HG03103 (cell line): ENCODE data around the gene ANO2.
"Not testable (repeated sequence)": the region's sequence is repeated elsewhere in the genome, so short reads cannot be mapped to it uniquely, and the experiment has no call there.

ENCODE experiments used
- ATAC-seq: cut with Tn5 transposase; IDR thresholded peaks from one replicate; pipeline ENCODE4 v1.9.1; 2021; ENCODE audit warnings: low read depth; ENCODE audit not compliant: unreplicated experiment

Gene ANO2

DNA sequence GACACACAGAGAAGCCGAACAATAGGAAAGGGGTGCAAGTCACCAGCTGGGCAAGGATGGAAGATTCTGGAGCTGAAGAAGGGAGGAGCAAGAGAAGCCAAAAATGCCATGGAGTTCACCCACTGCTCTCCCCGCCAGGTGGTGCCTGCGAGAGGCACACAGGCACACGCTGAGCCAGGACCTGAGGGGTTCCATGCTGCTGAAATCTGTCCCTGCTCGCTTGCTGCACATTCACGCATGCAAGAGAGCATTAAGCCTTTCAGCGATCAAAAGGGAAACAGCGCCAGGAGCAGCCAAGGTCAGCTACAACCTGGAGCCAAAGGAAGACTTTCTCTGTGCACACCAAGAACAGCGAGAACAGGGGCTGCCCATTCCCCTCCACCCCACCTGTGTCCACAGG is 104.1 kb downstream of the ANO2 start:
- no peak for ATAC-seq

DNA sequence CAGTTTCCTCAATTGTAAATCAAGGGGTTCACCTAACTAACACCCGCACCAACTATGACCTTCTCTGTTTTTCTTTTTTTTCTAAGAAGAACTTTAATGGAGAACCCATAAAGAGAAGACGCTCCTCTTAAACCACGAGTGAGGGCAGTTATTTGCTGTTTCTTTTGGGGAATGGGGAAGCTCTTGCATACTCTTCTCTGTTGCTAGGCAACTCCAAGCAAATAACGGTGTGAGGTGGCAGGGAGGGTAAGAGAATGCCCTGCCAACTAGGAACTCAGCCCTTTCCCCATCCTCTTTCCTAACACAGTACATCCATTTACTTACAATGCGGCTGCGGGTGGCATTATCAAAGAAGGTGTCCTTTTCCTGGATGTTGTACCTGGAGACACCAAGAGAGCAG is 114.9 kb downstream of the ANO2 start:
- no peak for ATAC-seq

DNA sequence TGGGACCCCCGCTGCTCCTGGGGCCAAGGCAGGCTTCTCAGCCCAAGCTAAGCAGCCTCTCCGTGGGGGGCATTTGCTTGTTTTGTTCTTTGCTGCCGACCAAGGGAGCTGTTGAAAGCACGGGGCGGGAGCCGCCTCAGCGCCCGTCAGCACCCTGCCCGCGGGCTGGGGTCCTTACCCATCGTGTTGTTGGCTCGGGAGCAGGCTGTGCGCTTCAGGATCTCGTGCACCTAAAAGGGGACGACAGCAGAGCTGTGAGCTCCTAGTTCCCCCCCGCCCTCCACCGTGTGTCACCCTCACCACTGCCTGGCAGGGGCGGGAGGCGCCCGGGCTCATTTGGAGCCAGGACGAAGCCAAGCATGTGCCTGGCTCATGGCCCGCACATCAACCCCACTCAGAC is 117.5 kb downstream of the ANO2 start:
- no peak for ATAC-seq

DNA sequence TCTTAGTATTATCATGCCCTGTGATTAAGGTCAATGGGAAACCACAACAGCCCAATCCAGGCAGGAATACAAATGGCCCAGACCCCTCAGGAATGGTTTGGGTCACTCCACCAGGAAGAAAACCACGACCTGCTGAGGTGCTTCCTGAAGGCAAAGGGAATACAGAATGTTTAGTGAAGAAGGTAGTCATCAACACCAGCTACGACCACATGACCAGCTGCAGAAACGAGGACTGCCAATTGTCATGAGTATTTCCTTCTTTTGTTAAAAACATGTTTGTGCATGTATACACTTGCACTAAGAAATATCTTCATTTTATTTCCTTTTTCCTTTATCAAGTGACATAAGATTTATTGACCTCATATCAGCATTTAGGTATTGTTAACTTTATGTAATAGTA is 119.3 kb downstream of the ANO2 start:
- ATAC-seq = not testable (repeated sequence)

DNA sequence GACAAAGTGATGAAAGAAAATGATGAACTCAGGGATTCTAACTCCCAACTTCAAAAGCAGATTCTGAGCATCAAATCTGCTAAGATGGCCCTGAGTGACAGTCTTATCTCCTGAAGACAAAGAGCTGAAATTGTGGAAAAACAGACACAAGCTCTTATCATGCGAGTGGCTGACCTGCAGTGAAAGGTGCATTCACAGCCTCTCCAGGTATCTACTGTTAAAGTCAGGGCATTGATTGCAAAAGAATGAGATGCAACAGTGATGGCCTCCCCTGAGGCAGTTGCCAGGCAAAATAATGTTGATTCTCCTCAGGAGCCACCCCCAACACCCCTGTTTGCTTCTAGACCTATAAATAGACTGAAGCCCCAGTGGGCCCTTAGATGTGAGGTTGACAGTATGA is 126.2 kb downstream of the ANO2 start:
- ATAC-seq = not testable (repeated sequence)

DNA sequence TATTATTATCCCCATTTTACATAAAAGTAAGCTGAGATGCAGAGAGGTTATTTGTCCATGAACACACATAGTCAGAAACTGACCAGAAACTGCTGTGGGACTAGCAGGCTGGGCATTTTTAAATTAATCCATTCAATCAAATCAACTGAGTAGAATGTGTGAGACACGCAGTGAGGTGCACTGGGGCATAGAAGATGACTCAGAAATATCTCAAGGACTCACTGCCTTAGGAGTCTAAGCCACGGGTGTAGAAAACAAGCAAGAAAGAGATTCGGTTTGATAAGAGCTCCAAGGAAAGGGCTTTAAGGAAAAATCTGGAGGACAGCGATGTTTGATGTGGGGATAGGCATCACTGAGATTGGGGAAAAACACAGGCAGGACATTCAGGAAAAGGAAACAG is 127.8 kb downstream of the ANO2 start:
- ATAC-seq = no peak

DNA sequence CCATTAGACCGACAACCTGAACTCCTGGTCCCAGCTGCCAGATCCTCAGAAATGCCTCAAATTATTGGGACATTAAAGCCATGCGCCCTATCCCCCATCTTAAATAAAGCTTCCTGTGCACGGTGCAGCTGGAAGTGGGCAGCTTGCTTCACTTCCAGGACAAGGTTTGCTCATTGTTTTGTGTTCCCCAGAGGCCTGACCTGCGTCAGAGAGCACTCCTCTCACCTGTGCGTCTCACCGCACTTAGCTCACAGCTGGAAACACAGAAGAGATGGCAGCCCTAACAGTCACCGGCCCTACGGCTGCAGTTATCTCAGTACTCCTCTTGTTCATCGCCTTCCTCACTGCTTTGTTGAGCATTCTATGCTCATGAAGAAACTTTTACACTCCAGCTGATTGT is 135.5 kb downstream of the ANO2 start:
- no peak for ATAC-seq

DNA sequence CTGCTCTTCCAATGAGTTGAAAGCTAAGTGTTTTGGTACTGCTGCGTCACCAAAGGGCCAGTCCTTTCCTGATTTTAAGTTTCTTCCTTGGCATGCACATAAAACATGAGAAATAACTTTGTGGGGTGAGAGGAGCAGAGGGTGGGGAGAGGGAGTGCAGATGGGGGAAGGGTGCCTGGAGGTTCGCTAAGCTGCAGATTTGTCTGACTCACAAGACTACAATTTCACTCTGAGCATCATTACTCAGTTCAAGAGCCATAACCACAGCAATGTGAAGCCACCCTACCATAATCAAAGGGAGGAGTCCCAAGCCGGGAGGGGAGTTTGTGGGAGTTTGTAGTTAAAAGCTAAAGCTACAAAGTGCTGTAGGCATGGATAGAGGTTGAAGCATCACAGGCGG is 136.1 kb downstream of the ANO2 start:
- ATAC-seq = no peak

DNA sequence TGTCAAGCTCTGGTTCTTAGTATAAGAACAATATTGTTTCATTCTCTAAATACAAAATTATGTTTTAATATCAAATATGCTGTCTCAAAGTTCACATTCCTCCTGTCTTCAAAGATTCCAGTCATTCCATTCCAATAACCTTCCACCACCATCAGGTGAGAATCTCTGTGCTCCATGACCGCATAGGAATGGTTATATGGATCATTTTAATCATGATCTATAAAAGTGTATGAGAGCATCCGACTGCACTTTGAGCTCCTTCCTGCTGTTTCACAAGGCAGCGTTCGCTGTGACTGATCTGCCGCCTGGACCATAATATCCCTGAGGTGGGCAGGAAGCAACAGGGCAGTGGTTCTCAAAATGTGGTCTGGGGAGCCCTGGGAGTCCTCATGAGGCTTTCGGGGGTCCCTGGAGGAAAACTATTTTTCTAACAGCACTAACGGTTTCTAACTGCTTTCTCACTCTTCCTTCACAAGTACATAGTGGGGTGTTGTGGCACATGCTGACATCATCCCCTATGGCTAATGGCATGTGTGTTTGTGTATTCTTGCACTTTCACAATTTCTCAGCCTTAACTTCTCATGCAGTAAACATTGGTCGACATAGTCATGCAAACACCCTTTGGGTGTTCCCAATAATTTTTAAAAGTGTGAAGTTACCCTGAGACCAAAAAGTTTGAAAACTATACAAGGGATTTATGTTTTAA is 137.4 kb downstream of the ANO2 start:
- no peak for ATAC-seq

DNA sequence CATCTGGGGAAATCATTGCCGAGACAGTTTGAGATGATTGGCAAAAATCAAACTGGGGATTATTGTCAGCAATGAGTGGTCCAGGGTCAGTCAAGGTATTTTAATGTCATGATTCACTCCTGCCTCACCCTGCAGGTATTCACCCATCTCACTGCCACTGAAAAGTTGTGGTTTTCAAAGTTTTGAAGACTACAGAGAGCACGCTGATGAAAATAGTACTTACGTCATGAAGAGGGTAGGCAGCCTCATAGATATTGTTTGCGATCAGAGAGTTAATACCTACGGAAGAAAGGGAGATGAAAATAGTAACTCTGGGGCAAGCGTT is 138.0 kb downstream of the ANO2 start:
- ATAC-seq = no peak

DNA sequence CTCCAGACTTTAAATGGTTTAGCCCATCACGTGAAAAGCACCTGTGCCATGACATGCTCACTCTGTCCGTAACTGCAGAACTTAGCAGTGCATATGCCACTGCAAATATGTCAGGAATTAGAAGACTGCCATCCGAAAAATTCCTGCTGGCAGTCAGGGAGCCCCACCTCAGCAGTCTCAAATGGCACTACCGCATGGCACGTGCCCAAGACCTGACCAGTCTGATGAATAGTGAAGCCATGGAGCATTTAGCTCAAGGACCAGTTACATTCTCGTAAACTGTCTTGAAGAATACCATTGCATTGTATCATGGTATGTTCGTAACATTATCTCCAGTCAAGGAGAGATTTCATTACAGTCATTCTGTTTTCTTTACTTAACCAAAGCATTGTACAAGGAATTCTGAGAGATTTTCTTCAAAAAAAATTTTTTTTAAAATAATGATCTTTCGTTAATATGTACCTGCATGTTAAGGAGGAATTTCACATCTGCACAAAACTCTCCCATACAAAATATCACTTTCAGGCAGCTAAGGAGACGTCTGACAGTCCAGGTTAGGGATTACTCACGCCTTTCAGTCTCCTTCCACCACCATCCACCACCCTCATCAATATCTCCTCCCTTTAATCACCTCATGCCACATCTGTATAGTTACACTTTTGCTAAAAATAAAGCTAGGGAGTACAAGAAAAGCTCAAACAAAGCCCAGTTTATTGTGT is 138.5 kb downstream of the ANO2 start:
- ATAC-seq = no peak

DNA sequence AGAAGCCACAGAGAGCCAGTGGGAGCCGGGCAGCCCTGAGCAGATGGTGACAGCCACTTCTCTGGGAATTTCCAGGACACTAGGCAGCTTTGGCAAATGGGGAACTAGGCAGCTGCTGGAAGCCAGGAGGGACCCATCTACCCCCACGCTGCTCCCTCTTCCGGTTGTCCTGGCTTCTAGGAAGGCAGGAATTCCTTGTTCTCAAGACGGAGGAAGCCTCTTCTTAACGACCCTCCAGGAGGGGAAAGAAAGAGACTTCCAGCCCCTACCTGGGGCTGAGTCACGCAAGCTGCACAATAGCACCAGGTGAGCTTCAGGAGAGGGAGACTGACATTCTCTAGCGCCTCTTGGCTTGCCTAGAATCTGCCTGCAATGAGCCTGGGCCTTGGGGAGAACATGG is 141.5 kb downstream of the ANO2 start:
- ATAC-seq = no peak

DNA sequence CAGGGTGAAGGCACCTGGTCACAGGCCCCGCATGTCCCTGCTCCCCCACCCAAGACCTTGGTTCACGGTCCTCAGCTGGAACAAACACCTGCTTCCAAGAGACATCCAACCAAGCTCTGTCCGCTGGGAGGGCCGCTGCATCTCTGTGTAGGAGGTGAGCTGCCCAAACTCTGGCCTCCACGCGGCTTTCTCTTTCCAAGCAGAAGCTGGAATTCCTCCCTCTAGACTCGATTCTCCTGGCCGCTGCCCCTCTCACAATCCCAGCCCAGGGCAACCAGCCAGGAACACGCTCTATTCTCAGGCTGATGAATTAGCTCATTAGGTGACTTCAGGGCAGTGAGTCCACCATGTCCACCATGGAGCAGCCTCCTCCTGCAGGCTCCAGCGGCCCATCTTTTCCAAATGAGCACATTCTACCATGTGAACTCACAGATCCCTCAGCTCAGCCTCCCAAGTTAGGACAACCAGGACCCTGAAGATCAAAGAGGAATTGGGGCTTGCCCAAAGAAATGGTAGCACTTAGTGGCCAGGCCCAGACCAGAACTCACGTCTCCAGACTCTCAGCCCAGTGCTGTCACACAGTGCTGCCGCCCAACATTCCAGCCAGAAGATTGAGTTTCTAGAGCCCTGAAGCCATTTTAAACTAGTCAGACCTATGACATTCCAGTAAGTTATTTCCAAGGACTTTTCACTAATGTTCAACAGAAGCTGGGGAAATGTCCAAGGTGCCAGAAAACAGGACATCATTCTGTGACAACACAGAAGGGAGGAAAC is 146.6 kb downstream of the ANO2 start:
- no peak for ATAC-seq

DNA sequence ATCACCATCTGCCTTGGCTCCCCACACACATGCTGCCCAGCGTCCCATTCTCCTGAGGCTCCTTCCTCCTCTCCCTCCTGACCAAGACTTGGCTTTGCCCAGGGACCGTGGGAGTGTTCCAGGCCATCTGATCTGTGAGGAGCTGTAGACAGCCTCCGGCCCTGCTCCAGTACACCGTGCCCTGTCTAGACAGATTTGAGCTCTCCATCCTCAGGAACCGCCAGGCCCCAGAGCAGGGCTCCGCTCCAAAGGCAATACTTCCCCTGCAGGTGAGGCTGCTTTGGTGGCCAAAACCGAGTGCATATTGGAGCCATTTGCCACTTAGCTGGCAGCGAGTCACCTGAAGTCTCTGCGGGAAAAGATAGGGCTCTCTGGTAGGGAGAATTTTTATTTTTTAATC is 147.4 kb downstream of the ANO2 start:
- no peak for ATAC-seq

DNA sequence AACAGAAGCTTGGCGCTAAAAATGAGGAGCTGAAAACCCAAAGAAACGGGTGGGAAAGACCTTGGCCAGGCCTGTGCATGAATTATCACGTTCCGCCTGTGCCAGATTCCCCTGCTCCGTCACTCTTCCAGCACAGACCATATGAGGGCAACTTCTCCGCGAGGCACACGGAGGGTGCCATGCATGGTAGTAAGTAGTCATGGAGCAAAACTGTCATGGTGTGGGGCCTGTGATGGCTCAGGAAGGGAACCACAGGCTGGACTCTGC is 148.2 kb downstream of the ANO2 start:
- ATAC-seq = no peak

DNA sequence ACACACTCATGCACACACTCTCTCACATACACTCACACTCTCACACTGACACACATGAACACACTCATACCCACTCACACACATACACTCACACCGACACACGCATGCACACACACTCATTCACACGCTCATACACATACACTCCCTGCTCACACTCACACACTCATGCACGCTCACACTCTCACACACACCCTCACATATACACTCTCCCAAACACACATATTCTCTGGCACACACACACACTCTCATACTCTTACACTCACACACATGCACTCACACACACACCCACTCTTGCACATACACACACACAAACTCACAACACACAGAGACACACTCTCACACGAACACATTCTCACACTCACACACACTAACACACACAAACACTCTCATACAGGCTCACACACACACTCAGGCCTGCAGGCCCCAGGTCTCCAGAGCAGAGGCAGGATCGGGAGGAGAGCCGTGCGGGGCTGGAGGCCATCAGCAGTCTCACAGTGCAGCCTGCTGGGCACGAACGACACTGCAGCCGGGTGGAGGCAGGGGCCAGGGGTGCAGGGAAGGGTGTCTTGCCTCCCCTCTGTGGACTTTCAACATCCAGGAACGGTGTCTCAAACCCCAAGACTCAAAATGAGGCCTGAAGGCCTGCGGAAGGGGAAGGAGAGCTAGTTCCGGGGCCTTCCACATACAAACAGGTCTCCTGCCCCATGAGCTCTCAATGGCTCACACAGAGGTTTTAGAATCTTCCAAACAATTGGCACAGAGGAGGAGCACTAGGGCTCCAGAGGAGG is 148.7 kb downstream of the ANO2 start:
- ATAC-seq = no peak

DNA sequence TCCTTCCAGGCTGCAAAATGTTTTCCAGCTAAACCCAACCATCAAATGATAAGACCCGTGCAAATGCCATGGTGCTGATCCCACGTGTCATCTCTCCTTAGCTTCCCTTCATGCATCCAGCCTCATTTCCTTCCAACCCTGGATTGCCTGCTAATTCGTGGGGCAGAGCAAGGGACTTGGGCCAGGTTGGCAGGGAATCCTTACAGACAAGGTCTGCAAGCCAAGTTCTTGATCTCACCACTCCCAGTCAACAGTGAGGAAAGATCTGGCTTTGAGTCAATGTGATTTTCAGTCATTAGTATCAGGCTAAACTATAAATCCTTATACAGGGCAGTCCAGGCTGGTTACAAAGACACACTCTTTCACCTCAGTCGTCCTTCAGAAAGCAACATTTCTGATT is 150.9 kb downstream of the ANO2 start:
- ATAC-seq = no peak

DNA sequence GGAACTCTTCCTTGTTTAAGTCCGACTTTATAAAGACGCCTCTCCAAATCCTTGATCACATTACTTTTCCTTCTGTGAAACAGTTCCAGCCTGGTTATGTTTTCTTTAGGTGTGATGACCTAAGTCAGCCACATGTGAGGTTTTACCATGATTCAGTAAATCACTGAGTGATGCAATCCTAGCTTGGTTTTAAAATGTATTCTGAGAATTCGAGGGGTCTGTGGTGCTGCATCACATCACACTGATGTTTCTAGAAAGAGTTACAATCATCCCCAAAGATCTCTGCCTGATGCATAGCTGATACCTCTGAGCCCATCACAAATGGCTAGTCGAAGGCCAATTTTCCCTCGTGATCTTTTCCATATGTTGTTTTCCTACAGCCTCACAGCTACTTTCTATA is 152.7 kb downstream of the ANO2 start:
- no peak for ATAC-seq

DNA sequence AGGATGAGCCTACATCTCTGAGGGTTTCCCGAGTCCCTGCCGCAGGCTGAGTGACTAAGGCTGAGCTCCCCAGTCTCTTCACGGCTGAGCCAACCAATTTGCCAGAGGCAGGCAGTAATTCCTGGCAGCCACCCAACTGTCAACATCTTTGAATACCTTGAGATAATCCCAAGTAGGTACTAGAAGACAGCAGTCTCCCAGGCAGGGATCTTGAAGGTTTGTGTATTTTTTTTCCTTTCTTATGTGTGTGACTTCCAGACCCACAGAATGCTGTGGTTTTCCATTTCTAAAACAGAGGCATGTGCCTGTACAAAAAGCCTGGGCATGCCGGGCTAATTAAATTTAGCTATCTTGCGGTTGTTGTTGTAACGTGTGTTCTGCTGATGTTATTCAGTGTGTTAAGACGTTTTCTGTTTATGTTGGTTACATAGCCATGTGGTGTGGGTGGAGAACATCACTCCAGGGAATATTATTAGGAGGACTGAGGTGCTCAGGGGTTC is 155.5 kb downstream of the ANO2 start:
- ATAC-seq = no peak

DNA sequence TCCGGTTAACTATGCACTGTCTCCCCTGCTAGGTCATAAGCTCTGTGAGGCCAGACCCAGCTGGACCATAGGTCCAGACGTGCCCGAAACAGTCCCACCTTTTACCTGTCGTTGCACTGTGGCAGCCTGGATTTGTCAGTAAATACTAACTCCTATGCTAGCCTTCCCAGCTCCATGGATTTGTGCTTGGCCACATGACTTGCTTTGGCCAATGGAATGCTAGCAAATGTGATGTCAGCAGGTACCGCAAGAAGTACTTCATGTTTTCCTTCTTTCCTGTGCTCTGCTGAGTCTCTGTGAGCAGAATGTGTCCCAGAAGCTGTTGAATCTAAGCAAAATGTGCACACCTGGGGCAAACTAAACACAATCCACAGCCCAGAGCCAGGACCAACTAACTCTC is 157.2 kb downstream of the ANO2 start:
- ATAC-seq = no peak

DNA sequence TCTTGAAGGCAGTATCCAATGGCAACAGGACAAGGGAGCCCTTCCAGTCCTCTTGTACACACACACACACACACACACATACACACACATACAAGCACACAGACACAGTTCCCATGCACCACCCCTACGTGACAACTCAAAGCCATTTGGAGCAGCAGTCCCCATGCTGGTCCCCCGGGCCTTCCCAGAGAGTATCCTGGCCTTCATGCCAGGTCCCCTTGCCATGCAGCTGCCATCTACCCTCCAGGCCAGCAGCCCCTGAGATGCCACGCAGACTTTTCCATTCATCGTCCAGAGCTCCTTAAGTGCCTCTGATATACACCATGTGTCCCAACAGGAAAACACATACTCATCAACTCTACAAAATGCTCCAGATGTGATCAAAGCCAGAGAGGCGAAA is 159.5 kb downstream of the ANO2 start:
- ATAC-seq = no peak
